NOMO-1 (cell line): ENCODE results near the gene TNFRSF1A.

Experiments
- DNase-seq, 2 experiments: peaks; one replicate each; lab custom pipeline; 2025; ENCODE audit not compliant: unreplicated experiment in 2 of 2; lab: John Stamatoyannopoulos, UW

The TNFRSF1A gene

DNA sequence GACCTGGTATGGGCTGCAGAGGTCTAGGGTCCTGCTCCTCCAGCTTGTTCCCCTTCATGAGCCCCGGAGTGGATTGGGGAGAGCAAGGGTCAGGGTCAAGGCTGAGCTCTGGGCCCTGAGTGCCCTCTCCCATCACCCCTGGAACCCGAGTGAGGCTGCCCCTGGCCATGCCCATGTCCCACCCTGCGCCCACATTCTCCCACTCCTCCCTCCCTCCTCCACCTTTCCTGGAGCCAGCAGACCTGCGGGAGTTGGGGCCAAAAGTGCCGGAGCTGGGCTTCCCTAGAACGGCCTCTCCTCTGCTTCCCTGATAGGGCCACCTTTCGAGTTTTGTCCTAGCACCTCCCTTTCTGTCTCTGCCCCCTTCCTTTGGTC lies 32.9 kb upstream of the TNFRSF1A start:
- no peak for DNase-seq

GRCh38 chr12:6374028-6374785 lies 32.3 kb upstream of the TNFRSF1A start:
- DNase-seq: no peak

DNA sequence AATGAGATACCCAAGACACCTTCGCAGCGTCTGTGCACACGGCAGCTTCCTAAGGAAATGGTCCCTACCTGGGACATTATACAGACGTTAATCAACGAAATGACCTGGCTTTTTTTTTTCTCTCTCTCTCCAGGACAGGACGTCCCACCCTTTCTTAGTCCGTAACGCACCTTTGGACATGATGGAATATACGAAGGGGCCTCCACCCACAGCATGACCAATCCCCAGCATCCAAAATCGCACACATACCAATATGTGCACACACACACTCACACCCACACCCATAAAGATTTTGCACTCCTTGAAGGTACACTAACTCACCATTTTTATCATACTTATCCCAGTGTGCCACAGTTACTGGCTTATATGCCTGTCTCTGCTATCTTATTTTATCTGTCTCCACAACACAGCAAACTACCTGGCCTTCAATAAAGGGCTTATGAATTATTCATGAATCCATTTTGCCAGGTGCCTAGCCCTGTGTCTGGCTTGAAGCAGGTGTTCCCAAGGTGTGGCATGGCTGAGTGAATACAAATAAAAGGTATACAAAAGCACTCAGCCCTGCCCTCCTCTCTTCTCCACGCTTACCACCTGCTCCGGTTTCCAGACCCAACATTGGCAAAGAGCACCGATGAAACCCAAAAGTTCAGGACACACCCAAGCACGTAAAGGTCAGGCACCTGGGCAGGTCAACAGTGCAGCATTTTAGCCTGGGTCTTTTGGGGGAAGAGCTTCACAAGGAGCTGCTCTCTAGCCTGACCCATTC lies 31.3 kb upstream of the TNFRSF1A start:
- no peak for DNase-seq

GRCh38 chr12:6372403-6373003 lies 30.6 kb upstream of the TNFRSF1A start:
- peak; percentile 54 to 57 for DNase-seq

DNA sequence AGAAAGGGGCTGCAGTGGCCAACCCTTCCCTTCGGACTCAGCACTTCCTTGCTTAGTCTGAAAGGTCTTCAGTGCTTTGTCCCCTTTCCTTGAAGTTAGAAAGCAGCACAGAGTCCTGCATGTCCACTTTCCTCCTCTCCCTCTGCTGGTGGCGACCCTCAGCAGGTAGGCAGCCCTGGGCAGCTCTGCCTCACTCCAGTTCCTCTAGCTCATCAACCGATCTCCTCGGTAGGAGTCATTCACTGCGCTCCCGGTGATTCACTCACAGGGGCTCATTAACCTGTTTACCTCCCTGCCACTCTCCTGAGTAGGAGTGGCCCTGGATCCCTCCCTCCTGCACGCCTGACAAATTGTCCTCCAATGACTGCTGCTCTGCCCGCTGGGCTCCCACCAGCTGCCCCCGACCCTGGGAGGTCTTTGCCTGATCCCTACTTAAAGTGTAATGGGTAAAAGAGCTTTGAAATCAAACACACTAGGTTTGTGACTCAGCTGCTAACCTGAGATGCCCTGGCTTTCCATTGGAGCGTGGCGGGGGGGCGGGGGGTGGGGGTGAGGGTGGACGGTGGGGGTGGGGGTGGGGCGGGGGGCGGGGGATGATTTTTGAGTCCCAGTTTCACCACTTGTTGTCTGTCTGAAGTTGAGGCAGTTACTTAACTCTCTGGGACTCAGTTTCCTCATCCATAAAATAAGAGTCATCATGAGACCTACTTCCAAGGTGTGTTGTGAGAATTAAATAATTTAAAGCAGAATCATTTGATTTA lies 29.3 kb upstream of the TNFRSF1A start:
- no peak for DNase-seq

- DNase-seq: no peak
Observed at GRCh38 chr12:6370576-6370935, 28.7 kb upstream of the TNFRSF1A start.

DNA sequence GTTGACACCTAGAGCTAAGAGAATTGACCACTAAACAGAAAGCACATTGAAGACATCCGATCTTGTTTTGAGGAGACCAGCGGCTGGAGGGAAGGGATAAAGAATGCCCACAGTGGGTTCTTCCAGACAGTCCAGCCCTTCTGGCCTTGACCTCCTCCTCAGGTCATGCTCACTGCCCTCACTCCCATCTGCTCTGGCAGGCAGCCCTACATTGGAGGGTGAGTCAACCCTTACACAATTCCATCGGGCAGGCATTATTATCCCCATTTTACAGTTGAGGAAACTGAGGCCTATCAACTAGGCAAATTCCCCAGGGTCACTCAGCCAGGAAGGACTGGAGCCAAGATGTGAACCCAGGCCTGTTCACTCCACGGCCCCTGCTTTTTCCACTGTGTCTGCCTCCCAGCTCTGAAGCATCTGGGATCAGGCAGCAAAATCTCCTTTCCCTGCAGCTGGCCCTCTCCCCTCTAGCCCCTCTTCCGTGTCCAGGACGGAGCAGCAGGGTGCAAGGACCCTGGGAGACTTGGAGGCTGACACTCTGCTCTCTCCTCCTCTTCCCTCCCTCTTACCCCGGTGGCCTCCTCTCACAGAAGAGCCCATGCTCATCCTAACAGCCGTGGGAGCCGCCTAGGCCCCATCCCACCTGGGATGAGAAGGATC lies 28.2 kb upstream of the TNFRSF1A start:
- no peak for DNase-seq

DNA sequence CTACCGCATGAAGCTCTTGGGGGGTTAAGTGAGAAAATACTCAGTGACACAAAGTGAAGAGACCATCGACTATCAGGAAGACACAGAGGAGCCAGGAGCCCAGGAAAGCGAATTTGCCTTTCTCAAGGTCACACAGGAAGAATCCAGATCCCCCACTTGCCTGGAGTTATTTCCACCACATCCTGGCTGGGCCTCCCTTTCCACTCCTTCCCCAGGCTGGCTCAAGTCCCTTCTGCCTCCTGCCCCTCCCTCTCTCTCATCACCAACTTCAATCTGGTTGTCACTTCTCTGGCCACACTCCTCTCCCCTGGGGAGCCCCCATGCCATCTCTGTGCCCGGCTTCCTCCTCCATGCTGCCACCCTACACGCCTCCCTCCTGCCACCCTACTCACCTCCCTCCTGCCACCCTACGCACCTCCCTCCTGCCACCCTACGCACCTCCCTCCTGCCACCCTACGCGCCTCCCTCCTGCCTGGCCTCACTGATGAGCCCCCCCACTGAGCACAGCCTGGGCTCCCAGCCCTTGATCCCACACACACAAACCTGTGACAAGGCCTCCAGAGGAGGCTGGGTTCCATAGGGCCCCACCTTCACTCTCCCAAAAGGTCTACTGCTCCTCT lies 27.1 kb upstream of the TNFRSF1A start:
- no peak for DNase-seq

GRCh38 chr12:6367969-6368892 lies 26.4 kb upstream of the TNFRSF1A start:
- DNase-seq: peak; percentile 72 to 81

GRCh38 chr12:6367065-6367968 lies 25.4 kb upstream of the TNFRSF1A start:
- peak; percentile 82 to 93 for DNase-seq

DNA sequence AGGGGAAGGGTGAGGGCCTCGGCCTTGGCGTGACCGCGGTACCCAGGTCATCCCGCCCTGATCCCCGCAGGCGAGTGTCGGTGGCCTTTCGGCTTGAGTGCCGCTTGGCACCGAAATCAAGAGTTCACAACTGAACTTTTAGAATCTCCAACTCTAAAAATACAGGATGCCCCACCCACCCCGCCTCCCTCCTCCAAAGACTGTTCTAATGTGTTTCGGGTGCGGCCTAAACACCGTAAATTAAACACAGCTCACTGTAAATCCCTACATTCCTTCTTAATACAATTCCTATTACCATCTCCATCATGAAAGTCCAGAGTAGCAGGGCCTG lies 22.1 kb upstream of the TNFRSF1A start:
- DNase-seq: peak; percentile 20 to 38

GRCh38 chr12:6363330-6364043 lies 21.6 kb upstream of the TNFRSF1A start:
- peak; percentile 56 for DNase-seq

GRCh38 chr12:6363010-6363329 lies 21.1 kb upstream of the TNFRSF1A start:
- DNase-seq: no peak

DNA sequence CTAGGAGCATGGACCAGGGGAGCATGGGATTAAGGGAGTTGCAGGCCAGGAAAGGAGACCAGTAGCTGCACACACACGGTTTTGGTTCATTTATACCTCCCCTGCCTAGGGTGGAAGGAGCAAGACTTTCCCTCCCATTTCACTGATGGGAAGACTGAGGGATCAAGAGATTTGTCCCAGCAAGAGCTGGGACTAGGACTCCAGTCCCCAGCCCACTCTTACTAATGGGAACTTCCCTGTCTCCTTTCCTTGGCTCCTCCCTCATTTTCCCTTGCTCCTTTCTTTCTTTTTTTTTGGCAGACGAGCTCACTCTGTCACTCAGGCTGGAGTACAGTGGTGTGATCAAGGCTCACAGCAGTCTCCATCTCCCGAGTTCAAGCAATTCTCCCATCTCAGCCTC lies 20.5 kb upstream of the TNFRSF1A start:
- DNase-seq: no peak

- no peak for DNase-seq
Observed at GRCh38 chr12:6361834-6362233, 20.0 kb upstream of the TNFRSF1A start.

GRCh38 chr12:6360578-6361490 lies 19.0 kb upstream of the TNFRSF1A start:
- no peak for DNase-seq

GRCh38 chr12:6360080-6360571 lies 18.2 kb upstream of the TNFRSF1A start:
- no peak for DNase-seq
